Nephron progenitor cell (in vitro differentiated cells): Measurements from ENCODE around the gene CADM1.

ENCODE experiments used
- DNase-seq: peaks from one replicate; pipeline ENCODE4 v3.0.0; 2021
- H3K27ac Mint-ChIP-seq: 2 replicates; pipeline ENCODE4 v1.8.0; 2021; ENCODE audit warnings: mild to moderate bottlenecking, moderate library complexity, mixed read lengths
- H3K27me3 Mint-ChIP-seq: 2 replicates; pipeline ENCODE4 v1.8.0; 2021; ENCODE audit warnings: mild to moderate bottlenecking, low read depth, mixed read lengths; ENCODE audit not compliant: poor library complexity
- H3K36me3 Mint-ChIP-seq: 2 replicates; pipeline ENCODE4 v1.8.0; 2021; ENCODE audit warnings: low read depth, mixed read lengths
- H3K4me1 Mint-ChIP-seq: 2 replicates; pipeline ENCODE4 v1.8.0; 2021; ENCODE audit warnings: mixed read lengths
- H3K4me3 Mint-ChIP-seq: 2 replicates; pipeline ENCODE4 v1.8.0; 2021; ENCODE audit warnings: mild to moderate bottlenecking, moderate library complexity, mixed read lengths
- H3K9me3 Mint-ChIP-seq: 2 replicates; pipeline ENCODE4 v1.8.0; 2021; ENCODE audit warnings: mild to moderate bottlenecking, moderate library complexity, mixed read lengths
- TF ChIP-seq, protein P1 (sequence below): fragments of 200-600 bp; sonication (generic); IDR thresholded peaks from 2 replicates; pipeline ENCODE4 v1.5.0; 2021; ENCODE audit warnings: antibody characterized with exemption

The CADM1 gene

DNA sequence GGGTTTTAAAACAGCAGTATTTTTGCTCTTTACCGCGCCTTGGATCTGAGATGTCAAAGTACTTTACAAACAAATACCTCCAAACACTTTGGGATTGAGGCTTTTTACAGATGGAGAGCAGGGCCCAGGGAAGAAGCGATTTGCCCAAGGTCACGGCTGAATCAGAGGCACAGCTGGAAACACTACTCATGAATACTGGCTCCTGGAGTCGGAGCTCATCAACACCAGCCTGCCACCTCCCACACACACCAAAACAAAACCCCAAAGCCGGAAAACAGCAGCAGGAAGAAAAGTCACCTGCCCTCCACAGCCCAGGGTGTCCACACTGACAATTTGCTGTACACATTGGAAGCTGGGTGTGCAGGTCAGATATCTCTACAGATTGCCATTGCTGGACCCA is 339.4 kb downstream of the CADM1 start:
- Mint-ChIP-seq H3K9me3 (no peaks in the 10 kb centered on the region), H3K36me3 (no peaks in the 10 kb centered on the region), H3K4me3 (peak overlapping the region; percentile 37), H3K4me1 (peaks cover 75% of the 10 kb centered on the region), H3K27ac (peak overlapping the region; percentile 23), H3K27me3 (peaks cover 18% of the 10 kb centered on the region)
- no peak for DNase-seq
- TF ChIP-seq, protein P1, sequence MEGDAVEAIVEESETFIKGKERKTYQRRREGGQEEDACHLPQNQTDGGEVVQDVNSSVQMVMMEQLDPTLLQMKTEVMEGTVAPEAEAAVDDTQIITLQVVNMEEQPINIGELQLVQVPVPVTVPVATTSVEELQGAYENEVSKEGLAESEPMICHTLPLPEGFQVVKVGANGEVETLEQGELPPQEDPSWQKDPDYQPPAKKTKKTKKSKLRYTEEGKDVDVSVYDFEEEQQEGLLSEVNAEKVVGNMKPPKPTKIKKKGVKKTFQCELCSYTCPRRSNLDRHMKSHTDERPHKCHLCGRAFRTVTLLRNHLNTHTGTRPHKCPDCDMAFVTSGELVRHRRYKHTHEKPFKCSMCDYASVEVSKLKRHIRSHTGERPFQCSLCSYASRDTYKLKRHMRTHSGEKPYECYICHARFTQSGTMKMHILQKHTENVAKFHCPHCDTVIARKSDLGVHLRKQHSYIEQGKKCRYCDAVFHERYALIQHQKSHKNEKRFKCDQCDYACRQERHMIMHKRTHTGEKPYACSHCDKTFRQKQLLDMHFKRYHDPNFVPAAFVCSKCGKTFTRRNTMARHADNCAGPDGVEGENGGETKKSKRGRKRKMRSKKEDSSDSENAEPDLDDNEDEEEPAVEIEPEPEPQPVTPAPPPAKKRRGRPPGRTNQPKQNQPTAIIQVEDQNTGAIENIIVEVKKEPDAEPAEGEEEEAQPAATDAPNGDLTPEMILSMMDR: no peak

DNA sequence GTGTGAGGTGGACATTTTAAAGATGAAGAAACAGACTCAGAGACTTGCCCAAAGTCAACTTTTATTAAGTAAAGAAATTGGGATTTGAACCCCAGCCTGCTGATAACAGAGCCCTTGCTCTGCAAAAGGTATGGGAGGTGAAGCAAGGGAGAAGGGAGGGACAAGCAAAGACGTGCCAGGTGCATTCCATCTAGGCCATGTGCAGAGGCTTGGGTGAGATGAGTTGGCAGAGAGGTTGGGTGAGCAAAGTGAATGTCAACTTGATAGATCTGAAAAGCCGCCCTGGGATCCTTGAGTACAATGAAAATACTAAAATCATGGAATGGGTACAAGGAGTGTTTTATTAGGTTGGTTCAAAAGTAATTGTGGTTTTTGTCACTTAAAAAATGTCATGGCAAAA is 341.3 kb downstream of the CADM1 start:
- TF ChIP-seq, protein P1: no peak
- no peak overlapping the region for H3K27ac Mint-ChIP-seq
- H3K4me3 Mint-ChIP-seq: no peak overlapping the region
- DNase-seq: no peak
- H3K36me3 Mint-ChIP-seq: no peaks in the 10 kb centered on the region
- peaks cover 18% of the 10 kb centered on the region for H3K27me3 Mint-ChIP-seq
- peaks cover 71% of the 10 kb centered on the region for H3K4me1 Mint-ChIP-seq
- no peaks in the 10 kb centered on the region for H3K9me3 Mint-ChIP-seq

DNA sequence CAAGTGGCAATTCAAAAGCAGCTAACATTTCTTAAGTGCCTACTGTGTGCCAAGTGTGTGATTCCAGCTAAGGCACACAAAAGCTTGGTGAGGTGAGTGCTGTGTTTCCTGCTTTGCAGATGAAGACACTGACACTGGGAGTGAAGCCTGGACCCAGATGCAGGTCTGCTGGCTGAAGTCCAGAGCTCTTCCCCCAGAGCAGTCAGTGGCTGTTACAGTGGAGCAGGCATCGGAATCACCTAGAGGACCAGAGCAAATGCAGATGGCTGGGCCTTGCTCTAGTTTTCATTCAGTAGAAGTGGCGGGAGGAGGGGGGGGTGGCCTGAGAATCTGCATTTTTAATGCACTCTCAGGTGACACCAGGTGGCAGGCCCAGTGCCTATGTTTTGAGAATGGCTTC is 342.3 kb downstream of the CADM1 start:
- DNase-seq: no peak
- Mint-ChIP-seq H3K4me3 (no peak overlapping the region), H3K27ac (no peak overlapping the region), H3K36me3 (no peaks in the 10 kb centered on the region), H3K4me1 (peaks cover 71% of the 10 kb centered on the region), H3K27me3 (peaks cover 18% of the 10 kb centered on the region), H3K9me3 (no peaks in the 10 kb centered on the region)
- TF ChIP-seq, protein P1: no peak

- peaks cover 6% of the 10 kb centered on the region for H3K9me3 Mint-ChIP-seq
Observed at GRCh38 chr11:115159207-115159606, 345.0 kb downstream of the CADM1 start.

GRCh38 chr11:115158053-115158452 is 346.2 kb downstream of the CADM1 start:
- Mint-ChIP-seq H3K27ac (no peak overlapping the region), H3K27me3 (peaks cover 12% of the 10 kb centered on the region), H3K36me3 (no peaks in the 10 kb centered on the region), H3K4me3 (no peak overlapping the region), H3K9me3 (peaks cover 10% of the 10 kb centered on the region), H3K4me1 (peaks cover 58% of the 10 kb centered on the region)
- TF ChIP-seq, protein P1: no peak
- DNase-seq: no peak

More at GRCh38 chr11:115159207-115159606, 345.0 kb downstream of the CADM1 start:
- TF ChIP-seq, protein P1: no peak
- peaks cover 13% of the 10 kb centered on the region for H3K27me3 Mint-ChIP-seq
- no peaks in the 10 kb centered on the region for H3K36me3 Mint-ChIP-seq
- DNase-seq: no peak
- no peak overlapping the region for H3K27ac Mint-ChIP-seq
- H3K4me1 Mint-ChIP-seq: peaks cover 69% of the 10 kb centered on the region
- no peak overlapping the region for H3K4me3 Mint-ChIP-seq

DNA sequence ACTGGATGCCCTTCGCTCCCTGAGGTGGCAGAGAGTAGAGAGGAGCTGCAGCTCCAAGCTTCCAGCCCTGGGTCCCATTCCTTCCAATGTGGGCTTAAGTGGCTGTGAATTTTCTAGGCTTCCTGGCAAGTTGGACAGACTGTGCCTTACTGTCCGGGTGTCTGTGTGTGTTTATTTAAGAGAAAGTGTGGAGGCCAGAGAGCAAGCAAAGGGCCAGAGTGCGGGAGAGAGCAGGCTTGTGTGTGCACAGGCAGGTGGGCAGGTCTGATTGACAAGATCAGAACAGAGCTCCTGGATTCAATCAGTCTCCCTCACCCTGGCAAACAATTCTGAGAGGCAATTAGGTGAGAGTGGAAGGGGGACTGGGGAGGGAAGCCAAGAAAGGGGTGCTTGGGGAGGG is 347.0 kb downstream of the CADM1 start:
- Mint-ChIP-seq H3K36me3 (no peaks in the 10 kb centered on the region), H3K4me3 (no peak overlapping the region), H3K27me3 (peaks cover 4% of the 10 kb centered on the region), H3K27ac (peak overlapping the region; percentile 79), H3K4me1 (peaks cover 50% of the 10 kb centered on the region), H3K9me3 (peaks cover 11% of the 10 kb centered on the region)
- TF ChIP-seq, protein P1: no peak
- DNase-seq: no peak
